GM18873 (cell line): ENCODE measurements around the gene COX20.
A peak's percentile ranks its signal among the peaks of the same experiment; 100 is the strongest.
"Not testable (repeated sequence)": the region's sequence is repeated elsewhere in the genome, so short reads cannot be mapped to it uniquely, and the experiment has no call there.

ENCODE experiments used
- ATAC-seq: cut with Tn5 transposase; IDR thresholded peaks from one replicate; pipeline ENCODE4 v1.9.1; 2021; ENCODE audit warnings: mild to moderate bottlenecking, moderate library complexity, moderate number of reproducible peaks; ENCODE audit not compliant: unreplicated experiment, low FRiP score

COX20 gene

GRCh38 chr1:244835276-244836134, at the start of gene COX20:
Gene COX20, plus strand, starts transcription at chr1:244835658. Its CDS starts 57 bp downstream, at chr1:244835715.
- ATAC-seq, result peak; percentile 51

GRCh38 chr1:244788493-244789275, 46.8 kb upstream of the COX20 start:
- no peak for ATAC-seq

GRCh38 chr1:244789276-244789580, 46.2 kb upstream of the COX20 start:
- ATAC-seq, result no peak

- ATAC-seq, result no peak
These were observed 45.7 kb upstream of the COX20 start for GRCh38 chr1:244789731-244790130.

- ATAC-seq, result no peak
These were observed 44.4 kb upstream of the COX20 start for GRCh38 chr1:244791061-244791460.

- no peak for ATAC-seq
These were observed 43.1 kb upstream of the COX20 start for GRCh38 chr1:244792188-244792850.

GRCh38 chr1:244794071-244794470, 41.4 kb upstream of the COX20 start:
- no peak for ATAC-seq

- not testable (repeated sequence) for ATAC-seq
These were observed 40.9 kb upstream of the COX20 start for GRCh38 chr1:244794516-244794915.

- ATAC-seq, result no peak
These were observed 38.6 kb upstream of the COX20 start for GRCh38 chr1:244796719-244797406.

- ATAC-seq, result no peak
These were observed 34.6 kb upstream of the COX20 start for GRCh38 chr1:244800821-244801220.

- peak; percentile 81 for ATAC-seq
These were observed 34.2 kb upstream of the COX20 start for GRCh38 chr1:244801246-244801645.

GRCh38 chr1:244802041-244802440, 33.4 kb upstream of the COX20 start:
- ATAC-seq, result no peak

- no peak for ATAC-seq
These were observed 32.8 kb upstream of the COX20 start for GRCh38 chr1:244802556-244803239.

- no peak for ATAC-seq
These were observed 30.6 kb upstream of the COX20 start for GRCh38 chr1:244804841-244805240.

GRCh38 chr1:244807138-244807537, 28.3 kb upstream of the COX20 start:
- no peak for ATAC-seq

GRCh38 chr1:244810221-244810620, 25.2 kb upstream of the COX20 start:
- ATAC-seq, result no peak

- ATAC-seq, result no peak
These were observed 22.1 kb upstream of the COX20 start for GRCh38 chr1:244813327-244813726.

GRCh38 chr1:244815600-244816099, 19.8 kb upstream of the COX20 start:
- no peak for ATAC-seq

GRCh38 chr1:244817415-244817894, 18.0 kb upstream of the COX20 start:
- no peak for ATAC-seq

- no peak for ATAC-seq
These were observed 15.3 kb upstream of the COX20 start for GRCh38 chr1:244820131-244820530.
